Measurements from ENCODE around the gene TNFRSF19.

DNA sequence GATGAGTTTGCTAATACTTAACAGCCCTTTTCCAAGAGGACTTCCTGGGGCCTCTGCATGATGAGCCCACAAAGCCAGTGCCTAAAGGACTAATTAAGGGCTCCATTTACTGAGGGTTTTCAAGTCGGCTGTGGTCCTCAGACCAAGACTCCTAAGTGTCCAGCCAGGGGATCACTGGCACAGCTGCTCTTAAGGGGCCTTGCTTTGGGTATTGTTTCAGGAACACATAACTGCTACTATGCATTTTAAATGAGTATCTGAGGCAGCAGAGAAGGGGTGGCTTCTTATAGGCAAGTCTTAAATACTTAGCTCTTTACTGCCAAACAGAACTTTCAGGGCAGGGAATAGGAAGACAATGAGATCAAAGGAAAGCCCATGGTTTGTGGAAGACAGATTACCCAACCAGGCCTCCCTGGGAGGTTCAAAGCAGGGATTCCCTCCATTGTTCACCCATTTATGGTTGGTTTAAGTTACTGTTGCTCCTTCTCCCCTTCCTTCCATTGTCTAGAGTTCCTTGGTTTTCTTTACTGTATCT is 61.9 kb downstream of the TNFRSF19 start:
- no peak for TF ChIP-seq CTCF (IDR thresholded peaks at IDR 0.05)
- no peak for TF ChIP-seq POLR2A (IDR thresholded peaks at IDR 0.05)

Data from testis (tissue), 2 donors.